ENCODE data around the gene RSPH6A. TPM values are rescaled to one million over a fixed set of nuclear protein-coding genes. Genes with fewer than 3 reads are reported as not detected.

RSPH6A gene
- total RNA-seq, 1 donor from 2014 or later = not detected

DNA sequence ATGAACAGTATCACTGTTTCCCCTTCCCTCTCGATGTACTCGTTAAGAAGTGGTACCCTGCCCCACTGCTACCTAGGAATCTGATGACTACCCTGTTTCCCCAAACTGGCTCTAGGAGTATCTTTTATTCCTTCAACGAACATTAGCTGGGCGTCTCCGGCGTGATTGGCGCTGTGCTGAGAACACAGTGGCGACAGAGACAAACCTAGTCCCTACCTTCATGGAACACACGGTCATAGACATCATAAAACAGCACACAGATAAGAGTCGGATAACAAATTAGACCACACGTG is 47.1 kb upstream of the RSPH6A start:
- peaks cover 2% of the 10 kb centered on the region for H3K36me3 ChIP-seq (ENCODE audit: control insufficient read depth, insufficient read depth, low read length)
- peaks cover 13% of the 10 kb centered on the region for H3K27me3 ChIP-seq (ENCODE audit: control insufficient read depth, insufficient read depth, low read length)
- no peak for DNase-seq (ENCODE audit: low read depth)
- TF ChIP-seq, protein P1, sequence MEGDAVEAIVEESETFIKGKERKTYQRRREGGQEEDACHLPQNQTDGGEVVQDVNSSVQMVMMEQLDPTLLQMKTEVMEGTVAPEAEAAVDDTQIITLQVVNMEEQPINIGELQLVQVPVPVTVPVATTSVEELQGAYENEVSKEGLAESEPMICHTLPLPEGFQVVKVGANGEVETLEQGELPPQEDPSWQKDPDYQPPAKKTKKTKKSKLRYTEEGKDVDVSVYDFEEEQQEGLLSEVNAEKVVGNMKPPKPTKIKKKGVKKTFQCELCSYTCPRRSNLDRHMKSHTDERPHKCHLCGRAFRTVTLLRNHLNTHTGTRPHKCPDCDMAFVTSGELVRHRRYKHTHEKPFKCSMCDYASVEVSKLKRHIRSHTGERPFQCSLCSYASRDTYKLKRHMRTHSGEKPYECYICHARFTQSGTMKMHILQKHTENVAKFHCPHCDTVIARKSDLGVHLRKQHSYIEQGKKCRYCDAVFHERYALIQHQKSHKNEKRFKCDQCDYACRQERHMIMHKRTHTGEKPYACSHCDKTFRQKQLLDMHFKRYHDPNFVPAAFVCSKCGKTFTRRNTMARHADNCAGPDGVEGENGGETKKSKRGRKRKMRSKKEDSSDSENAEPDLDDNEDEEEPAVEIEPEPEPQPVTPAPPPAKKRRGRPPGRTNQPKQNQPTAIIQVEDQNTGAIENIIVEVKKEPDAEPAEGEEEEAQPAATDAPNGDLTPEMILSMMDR (IDR thresholded peaks at IDR 0.05; ENCODE audit: insufficient read depth, low read length, poor library complexity, severe bottlenecking) = no peak
- peak overlapping the region; percentile 84 for H3K4me3 ChIP-seq (ENCODE audit: low read depth, low read length)

DNA sequence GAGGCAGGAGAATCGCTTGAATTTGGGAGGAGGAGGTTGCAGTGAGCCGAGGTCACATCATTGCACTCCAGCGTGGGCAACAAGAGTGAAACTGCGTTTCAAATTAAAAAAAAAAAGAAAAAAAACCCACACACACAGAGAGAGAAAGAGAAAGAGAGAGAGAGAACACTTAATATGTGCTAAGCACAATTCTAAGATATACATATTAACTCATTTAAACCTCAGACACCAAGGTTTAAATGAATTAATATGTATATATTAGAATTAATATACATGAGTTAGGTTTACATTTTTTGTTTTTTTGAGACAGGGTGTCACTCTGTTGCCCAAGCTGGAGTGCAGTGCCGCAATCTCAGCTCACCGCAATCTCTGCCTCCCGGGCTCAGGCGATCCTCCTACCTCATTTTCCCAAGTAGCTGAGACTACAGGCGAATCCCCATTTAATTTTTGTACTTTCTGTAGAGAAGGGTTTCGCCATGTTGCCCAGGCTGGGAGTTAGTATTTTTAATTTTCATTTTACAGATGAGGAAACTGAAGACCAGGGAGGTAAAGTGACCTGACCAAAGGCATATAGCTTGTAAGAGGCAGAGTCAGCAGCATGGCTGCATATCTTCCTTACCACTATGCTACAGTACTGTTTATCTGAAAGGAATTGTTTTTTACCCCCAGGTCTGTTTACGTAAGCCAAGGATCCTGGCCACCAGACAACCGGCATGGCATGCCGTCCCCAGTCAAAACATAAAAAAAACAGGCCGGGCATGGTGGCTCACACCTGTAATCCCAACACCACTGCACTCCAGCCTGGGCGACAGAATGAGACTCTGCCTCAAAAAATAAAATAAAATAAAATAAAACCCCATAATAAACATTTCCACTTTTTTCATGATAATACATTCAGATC is 45.5 kb upstream of the RSPH6A start:
- TF ChIP-seq, protein P1 (IDR thresholded peaks at IDR 0.05; ENCODE audit: insufficient read depth, low read length, poor library complexity, severe bottlenecking) = no peak
- Histone ChIP-seq H3K36me3 (ENCODE audit: control insufficient read depth, insufficient read depth, low read length) (peaks cover 2% of the 10 kb centered on the region), H3K27me3 (ENCODE audit: control insufficient read depth, insufficient read depth, low read length) (peaks cover 12% of the 10 kb centered on the region), H3K4me3 (ENCODE audit: low read depth, low read length) (no peak overlapping the region)
- no peak for DNase-seq (ENCODE audit: low read depth)

DNA sequence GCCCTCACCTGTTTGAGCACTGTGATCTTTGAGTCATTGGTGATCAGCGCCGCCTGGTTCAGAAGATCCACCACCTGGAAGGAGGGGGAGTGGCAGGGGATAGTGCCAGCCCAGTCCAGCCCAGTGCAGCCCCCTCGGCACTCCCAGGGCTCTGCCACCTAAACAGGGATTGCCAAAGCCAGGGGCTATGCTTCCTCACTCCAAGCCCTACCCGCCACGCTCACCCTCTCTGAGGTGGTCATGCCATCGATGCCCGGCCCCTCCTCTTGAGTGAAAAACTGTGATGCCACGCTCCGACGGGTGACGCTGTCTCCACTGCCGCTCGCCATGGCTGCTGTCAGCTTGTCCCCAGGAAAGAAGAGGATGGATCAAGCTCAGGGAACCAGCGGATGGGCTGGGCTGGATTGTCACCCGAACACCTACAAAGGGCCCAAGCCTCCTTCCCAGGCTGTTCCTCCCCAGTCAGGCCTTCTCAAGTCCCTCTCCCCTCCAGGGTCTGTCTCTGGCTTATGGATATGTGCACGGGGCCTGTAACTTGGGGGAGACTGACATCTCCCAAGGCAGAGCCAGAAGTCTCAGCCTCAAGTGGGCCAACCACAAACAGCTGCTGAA is 39.2 kb upstream of the RSPH6A start:
- TF ChIP-seq, protein P1 (IDR thresholded peaks at IDR 0.05; ENCODE audit: insufficient read depth, low read length, poor library complexity, severe bottlenecking) = no peak
- Histone ChIP-seq H3K27me3 (ENCODE audit: control insufficient read depth, insufficient read depth, low read length) (no peaks in the 10 kb centered on the region), H3K4me3 (ENCODE audit: low read depth, low read length) (no peak overlapping the region), H3K36me3 (ENCODE audit: control insufficient read depth, insufficient read depth, low read length) (peaks cover 5% of the 10 kb centered on the region)
- no peak for DNase-seq (ENCODE audit: low read depth)

DNA sequence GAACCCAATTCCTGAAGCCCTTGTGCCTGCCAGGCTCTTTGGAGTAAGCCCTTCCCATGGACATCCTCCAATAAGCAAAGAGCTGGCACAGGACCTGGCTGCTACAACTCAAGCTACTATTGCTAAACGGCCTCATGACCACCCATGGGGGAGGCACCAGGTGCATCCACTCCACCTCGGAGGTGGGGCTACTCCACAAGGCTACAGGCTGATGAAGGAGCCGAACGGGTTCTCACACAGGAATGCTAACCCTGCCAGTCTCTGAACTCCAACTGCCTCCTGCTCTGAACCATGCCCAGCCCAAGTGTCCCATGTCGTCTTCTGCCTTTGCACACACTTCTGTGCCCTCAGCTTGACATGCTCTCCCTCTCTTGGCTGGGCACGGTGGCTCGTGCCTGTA is 37.9 kb upstream of the RSPH6A start:
- peaks cover 3% of the 10 kb centered on the region for H3K36me3 ChIP-seq (ENCODE audit: control insufficient read depth, insufficient read depth, low read length)
- H3K27me3 ChIP-seq (ENCODE audit: control insufficient read depth, insufficient read depth, low read length) = no peaks in the 10 kb centered on the region
- no peak for DNase-seq (ENCODE audit: low read depth)
- no peak overlapping the region for H3K4me3 ChIP-seq (ENCODE audit: low read depth, low read length)
- TF ChIP-seq, protein P1 (IDR thresholded peaks at IDR 0.05; ENCODE audit: insufficient read depth, low read length, poor library complexity, severe bottlenecking) = no peak

DNA sequence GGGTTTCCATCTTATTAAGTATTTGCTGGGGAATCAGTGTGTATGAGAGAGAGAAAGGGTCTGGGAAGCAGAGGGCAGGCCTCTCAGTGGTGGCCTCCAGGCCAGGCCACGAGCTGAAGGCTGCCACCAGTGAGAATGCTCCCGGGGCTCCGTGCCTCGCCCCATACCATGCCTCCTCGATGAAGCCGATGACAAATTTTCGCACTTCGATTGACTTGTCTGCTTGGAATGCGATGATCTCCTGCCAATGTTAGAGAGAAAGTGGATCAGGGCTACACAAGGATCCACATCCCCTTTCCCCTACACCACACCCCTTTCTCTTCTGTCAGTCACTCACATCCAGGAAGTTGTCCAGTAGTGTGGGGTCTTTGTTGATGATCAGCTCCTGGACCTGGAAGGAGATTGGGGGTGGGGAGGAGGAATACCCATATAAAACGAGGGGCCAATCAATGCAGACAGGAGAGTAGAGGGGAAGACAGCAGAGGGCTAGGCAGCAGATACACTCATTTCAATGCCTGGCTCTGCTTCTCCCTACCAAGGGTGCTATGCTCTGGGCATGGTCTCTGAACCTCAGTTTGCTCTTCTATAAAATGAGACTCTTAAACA is 37.1 kb upstream of the RSPH6A start:
- Histone ChIP-seq H3K4me3 (ENCODE audit: low read depth, low read length) (no peak overlapping the region), H3K27me3 (ENCODE audit: control insufficient read depth, insufficient read depth, low read length) (no peaks in the 10 kb centered on the region), H3K36me3 (ENCODE audit: control insufficient read depth, insufficient read depth, low read length) (peaks cover 3% of the 10 kb centered on the region)
- DNase-seq (ENCODE audit: low read depth) = no peak
- TF ChIP-seq, protein P1 (IDR thresholded peaks at IDR 0.05; ENCODE audit: insufficient read depth, low read length, poor library complexity, severe bottlenecking) = no peak
